D341Med (cell line): ENCODE measurements around the gene SLC47A2.

Experiments used
- DNase-seq: peaks from one replicate; pipeline ENCODE4 v3.0.0; 2012; ENCODE audit warnings: low spot score

Gene SLC47A2

DNA sequence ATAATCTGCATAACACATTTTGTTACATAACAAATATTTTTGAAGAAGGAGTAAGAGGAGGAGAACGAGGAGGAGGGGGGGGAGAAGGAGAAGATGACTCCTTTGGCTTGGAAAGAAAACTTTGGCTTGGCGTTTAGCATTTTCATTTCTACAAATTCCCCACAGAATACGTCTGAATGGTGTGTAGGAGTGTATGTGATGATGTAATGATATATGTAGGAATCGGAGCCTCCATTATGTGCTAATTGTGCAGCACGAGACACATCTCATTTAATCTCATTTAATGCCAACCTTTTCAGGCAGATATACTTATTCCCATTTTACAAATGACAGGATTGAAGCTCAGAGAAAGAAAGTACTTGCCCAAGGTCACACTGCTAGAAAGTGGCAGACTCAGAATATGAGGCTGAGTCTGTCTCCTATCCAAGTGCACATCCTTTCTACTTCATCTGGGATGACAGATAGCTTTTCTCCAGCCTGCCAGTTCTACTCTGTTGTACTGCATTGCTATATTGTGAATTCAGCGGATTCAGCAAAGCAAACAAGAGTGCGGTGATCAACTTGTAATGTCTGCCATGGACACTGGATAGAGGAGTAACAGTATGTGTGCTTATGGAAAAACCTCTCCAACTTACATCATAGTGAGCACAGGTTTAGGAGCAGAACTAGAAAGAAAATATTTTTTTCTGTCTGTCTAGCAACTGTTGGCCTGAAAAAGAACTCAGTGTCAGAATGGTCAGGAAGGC is 10.4 kb upstream of the SLC47A2 start:
- no peak for DNase-seq

DNA sequence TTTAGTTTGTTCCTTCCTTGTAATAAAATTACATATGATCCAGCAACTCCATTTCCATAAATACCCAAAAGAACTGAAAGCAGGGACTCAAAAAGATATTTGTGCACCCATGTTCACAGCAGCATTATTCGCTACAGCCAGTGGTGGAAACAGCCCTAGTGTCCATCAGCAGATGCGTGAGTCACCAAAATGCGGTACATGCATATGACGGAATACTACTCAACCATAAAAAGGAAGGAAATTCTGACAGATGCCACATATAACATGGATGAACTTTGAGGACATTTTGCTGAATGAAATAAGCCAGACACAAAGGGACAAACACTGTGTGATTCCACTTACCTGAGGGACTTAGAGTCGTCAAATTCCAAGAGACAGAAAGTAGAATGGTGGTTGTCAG is 9.1 kb upstream of the SLC47A2 start:
- no peak for DNase-seq

DNA sequence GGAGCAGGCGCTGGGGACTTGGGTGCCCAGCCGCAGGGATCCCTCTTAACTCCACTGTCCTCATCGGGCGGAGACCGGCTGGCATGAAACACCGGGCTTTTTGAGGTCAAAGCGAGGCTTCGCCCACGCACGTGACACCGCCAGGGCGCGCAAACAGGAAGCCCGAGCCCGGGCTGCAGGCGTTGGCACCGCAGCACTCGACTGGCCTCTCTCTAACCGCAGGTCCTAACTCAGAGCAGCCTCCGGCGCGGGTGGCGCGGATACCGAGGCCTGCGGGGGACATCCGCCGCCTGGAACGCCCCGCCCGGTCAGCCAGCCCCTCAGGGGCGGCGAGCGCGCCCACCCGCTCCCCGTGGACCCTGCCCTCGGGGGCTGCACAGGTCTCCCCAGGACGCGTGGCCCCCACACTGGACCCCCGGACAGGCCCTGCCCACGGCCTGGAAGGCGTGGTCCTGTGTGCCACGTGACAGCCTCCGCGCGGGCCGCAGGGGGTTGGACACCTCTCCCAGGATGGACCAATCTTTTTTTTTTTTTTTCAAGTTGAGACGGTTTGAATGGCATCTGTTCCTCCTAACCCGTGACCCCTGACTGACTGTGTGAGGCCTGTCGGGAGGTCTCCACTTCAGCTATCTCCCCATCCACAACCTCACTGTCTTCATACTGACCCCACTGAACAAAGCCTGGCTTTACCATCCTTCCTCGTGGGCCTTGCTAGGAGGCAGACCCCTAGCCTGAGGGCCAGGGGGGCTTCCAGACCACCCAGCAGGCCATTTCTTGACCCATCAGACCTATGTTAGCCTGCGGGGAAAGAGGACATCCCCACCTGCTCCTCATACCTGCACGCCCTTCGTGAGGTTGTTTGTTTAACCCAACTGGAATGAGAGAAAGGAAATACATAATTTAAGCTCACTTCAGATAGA is 8.4 kb upstream of the SLC47A2 start:
- no peak for DNase-seq

DNA sequence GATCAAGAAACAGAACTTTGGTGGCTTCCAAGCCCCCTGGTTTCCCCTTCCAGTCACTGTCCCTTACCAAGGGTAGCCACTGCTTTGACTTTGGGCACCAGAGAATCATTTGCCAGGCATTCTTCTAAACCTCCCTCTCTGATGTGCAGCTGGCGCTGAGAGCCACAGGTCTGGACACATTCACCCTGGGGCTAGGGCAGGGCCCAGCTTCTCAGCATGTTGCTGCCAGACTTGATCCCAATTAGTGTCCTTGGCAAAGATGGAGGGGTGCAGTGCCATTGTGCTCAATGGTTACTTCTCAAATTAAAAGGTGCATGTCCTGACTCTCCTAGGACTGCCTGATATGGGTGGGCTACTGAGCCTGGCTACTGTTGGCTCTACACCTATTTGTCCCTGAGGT is 7.6 kb upstream of the SLC47A2 start:
- DNase-seq = no peak

DNA sequence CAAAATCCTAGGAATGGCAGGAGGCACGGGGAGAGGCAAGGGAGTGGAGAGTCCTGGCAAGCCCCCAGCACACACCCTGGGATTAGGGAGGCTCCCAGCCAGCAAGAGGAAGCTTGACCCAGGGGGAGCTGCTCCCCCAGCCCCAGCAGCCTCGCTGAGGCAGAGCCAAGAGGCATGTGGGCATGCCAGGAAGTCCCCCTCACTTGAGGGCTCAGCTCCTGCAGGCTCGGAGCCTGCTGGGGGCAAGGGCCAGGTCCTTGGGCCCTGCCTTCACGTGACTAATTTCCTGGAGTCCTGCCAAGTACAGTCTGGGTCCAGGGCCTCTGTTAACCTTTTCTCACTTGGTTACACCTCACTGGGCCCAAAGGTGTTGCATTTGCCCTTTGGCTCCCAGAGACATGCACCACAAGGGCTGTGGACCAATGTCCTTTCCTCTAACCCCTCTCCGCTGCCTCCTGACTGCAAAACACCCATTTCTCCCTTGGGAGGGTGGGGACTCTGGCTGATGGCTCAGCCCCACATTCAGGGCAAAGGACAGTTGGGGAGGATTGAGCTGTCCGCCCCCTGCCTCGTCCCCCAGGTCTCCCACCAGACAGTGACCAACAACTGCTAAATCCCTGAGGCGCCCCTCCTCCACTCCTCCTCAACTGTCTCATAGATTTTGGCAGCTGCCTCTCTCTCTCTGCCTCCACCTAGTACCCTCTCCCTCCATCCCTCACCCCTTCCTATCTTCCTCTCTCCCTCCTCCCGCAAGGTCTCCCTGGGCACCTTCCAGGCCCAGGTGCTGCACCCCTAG is 4.4 kb upstream of the SLC47A2 start:
- peak; percentile 15 for DNase-seq

DNA sequence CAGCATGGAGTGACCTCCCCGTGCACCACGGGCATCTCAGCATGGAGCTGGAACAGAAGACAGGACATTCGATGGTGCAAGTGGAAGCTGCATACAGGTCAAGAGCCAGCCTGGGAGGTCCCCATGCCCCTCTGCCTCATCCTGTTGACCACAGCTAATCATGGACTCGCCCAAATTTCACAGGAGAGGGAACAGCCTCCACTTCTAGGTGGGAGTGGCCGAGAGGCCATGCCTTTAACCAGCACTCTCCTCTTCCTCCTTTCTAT is 3.8 kb upstream of the SLC47A2 start:
- no peak for DNase-seq

DNA sequence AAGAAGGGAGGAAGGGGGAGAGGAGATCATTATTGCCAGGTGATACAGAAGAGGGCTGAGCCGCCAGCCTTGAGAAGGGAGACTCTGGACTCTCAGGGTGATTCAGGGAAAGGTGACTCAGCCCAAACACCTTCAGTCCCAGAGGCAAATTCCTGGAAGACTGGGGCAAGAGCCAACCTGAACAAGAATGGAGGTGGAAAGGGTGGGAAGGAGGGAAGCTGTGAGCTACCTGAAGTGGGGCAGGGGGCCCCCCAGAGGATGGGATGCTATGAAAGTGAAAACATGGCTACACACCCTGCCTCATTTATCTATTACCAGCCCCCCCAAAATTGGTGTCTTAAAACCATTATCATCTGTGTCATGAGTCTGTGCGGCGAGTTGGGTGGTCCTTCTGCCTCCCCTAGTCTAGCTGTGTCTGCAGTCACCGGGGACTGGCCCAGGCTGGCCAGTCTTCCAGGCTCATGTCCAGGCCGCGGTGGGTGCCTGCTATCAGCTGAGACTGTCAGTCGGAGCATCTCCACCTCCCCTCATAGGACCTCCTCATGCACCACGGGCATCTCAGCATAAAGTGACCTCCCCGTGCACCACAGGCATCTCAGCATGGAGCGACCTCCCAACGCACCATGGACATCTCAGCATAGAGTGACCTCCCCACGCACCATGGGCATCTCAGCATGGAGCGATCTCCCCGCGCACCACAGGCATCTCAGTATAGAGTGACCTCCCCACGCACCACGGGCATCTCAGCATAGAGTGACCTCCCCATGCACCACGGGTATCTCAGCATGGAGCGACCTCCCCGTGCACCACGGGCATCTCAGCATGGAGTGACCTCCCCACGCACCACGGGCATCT is 3.2 kb upstream of the SLC47A2 start:
- no peak for DNase-seq

DNA sequence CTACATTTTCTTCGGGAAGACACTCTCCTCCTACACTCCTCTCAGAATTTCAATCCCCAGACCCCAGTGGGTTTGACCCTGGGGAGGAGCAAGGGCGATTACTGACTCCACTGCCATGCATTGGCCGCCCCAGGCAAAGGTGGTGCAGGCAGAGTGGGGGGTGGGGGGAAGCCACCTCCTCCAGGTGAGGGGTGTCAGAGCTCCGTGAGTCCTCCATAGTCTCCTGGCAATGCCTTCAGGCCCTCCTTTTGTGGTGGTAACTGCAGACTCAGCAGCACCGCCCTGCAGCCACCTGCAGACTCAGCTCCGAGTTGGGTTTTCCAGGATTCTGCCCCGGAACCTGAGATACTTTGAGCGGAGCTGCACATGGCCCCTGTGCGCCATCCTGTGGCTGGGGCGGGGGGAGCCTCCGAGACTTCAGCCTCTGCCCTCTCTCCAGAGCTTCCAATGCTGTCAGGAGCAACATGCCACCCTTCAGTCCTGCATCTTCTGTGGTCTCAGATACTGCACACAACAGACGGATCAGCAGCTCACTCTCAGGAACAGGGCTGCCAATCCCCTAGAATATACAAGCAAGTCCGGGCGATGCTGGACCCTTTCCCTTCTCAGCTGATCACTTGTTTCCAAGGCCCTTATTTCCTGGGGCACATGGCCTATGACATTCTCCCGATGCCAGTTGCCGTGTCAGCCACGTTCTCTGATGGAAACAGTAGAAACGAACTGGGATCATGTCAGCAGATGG is 2.4 kb upstream of the SLC47A2 start:
- peak; percentile 26 for DNase-seq

DNA sequence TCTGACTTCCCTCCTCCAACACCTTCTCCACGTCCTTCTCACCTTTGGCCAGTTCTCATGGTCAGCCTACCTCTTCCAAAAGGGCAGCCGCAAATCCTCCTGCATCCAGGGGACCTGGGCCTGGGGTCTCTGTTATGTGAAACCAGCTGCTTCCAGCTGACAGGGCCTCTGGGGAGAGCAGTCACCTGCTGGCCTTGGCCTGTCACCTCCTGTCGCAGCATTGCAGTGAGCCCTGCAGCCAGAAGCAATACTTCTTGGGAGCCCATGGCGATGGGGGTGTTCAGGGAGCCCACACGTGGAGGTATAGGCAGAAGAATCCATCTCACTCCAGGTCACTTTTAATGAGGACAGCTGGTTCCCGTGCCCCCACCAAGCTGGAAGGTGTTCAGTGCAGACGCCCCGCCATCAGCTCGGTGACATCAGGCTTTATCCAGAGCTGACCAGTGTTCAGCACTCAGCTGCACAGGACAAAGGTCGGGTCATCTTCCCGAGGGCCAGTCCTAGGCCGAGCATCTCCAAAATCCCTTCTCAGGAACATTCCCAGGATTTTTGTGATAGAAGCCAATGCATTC is 1.7 kb upstream of the SLC47A2 start:
- peak; percentile 3 for DNase-seq

DNA sequence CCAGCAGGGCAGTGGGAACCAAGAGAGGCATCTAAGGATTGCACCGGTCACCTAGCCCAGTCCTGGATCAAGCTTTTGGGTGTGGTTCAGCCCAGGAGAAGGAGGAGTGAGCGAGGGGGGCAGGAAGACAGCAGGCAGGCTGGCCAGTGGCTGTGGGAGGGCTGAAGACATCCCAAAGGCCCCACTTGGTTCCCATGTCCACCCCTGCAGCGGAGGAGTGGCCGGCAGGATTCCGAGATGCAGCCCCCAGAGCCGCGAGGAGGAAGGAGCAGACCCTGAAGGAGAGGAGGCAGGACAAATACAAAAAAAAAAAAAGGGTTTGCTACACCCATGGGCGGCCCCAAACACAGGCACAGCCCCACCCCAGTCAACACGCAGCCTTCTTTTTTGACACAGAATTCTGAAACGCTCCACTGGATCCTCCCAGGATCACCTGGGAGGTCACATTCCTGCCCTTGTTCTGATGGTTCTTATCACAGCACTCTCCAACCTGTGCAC is 1.1 kb upstream of the SLC47A2 start:
- peak; percentile 8 for DNase-seq

DNA sequence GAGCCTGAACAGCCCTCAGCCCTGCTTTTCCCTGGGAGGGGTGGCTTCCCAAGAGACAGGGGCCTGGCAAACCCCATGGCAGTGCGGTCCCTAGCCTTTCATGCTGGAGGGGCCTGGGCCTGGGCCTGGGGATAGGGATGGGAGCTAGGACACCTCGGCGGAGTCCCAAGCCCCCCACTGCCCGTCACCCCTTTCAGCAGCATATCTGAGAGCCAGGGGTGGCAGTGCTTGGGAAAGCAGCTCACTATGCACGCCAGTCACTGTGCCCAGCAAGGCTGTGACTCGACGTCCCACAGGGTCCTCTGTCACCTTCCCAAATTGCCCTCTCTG is 612 bp upstream of the SLC47A2 start:
- DNase-seq = peak; percentile 8

DNA sequence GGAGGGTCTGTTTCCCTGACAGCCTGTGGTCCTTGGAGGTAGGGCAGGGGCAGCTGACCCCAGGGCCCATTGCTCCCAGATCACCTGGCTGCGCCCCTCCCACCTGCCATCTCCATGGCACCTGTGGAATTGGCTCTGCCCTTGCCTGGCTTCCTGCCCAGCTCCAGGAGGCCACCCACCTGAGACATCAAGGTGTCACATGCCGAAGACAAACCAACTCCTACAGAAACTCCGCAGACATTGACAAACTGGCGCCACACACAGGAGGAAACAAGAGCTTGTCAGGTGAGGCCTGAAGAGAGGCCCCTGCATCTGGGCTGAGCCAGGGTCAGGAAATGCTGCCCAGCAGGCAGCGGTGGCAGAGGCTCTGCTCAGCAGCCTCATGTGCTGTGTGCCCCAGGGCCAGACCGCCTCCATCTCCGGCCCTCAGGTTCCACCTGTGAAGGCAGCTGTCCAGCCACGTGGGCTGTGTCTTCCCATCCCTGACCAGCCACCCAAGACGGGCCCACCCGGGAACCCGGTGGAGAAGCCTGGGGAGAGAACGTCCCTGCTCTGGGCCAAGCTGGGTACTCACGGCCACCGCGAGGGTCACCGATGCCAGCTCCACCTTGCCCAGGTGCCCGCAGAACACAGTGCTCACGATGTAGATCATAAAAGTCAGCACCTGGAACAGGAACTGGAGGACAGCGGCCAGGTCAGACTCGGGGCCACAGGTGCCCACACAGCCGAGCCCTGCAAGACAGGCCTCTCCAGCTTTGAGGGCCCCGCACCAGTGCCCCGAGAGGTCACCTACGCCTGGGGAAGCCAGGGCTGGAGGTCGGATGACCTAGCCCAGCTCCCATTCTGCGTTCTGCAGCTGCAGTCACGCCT is 1.6 kb downstream of the SLC47A2 start:
- peak; percentile 4 for DNase-seq

DNA sequence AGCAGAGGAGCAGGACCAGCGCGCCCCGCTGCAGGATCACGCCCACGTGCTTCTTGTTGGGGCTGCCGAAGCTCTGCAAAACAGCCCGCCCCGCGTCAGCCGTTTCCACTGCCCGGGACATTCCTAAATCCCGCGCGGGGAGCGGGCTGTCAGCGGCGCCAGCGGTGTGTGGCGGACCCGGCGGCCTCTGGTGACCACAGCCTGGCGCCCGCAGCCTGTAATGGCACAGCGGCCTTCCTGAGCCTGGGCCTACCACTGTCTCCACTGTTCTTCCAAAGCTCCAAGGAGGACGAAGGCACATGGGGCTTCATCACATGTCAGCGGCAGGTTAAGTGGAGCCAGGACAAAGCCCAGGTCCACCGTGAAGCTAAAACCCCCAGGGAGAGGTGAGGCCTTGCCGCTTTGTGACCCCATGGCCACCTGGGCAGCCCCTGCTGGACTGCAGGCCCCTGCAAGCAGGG is 2.5 kb downstream of the SLC47A2 start:
- peak; percentile 10 for DNase-seq

DNA sequence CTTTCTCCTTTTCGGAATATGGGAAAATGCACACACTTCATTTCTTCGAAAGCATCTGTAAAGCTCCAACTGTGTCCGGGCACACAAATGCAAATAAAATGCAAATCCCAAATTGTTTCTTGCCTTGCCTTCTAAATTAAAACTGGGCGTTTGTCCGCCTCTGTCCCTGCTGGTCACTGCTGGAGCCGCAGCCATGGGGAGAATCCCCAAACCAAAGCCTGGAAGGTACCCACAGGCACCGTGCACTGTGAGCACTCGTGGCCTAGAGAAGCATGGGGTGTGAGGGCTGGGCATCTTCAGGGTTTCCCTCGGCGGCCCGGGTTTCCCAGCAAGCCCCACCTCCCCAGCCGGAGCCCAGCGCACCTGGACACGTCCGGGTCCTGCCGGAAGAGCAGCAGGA is 2.9 kb downstream of the SLC47A2 start:
- DNase-seq = peak; percentile 4

DNA sequence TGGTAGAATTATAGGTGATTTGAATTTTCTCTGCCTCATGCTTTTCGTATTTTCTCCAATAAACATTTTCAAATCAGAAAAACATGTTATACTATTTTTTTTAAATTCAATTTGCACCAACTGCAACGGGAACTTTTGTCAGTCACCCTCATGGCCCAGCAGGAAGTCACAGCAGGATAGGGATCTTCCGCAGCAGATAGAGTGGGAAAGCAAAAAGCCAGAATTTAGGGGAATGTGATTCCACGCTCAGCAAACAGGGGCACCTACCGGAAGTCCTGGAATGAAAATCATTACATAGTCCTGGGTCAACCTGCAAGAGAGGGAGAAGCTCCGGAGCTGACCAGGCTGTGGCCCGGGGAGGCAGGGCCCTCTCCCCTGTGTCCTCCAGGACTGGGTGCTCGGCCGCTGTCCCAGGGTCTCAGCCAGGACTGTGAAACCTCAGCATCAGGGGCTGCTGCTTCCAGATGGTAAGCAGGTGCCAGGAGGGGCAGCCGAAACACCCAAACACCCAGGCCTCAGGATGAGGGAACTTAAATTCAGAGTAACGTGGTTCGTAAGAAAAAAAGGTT is 3.9 kb downstream of the SLC47A2 start:
- DNase-seq = peak; percentile 4

DNA sequence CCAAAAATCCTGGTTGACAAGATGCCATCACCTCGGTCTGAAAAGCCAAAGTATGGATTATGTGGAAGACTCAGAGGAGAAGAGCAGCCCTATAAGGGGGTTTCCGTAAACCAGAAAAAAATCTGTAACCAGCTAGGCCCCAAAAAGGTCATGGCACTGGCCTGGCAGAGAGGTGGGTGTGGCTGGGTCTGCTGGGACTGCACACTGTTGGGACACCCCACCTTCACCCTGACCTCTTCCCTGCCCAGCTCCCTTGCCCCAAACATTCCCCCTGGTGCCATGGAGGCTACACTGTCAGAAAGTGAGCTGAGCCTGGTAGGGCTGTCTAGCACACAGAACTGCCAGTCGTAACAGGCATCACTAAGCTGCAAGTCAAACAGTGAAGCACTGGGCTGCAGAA is 6.5 kb downstream of the SLC47A2 start:
- DNase-seq = peak; percentile 4

DNA sequence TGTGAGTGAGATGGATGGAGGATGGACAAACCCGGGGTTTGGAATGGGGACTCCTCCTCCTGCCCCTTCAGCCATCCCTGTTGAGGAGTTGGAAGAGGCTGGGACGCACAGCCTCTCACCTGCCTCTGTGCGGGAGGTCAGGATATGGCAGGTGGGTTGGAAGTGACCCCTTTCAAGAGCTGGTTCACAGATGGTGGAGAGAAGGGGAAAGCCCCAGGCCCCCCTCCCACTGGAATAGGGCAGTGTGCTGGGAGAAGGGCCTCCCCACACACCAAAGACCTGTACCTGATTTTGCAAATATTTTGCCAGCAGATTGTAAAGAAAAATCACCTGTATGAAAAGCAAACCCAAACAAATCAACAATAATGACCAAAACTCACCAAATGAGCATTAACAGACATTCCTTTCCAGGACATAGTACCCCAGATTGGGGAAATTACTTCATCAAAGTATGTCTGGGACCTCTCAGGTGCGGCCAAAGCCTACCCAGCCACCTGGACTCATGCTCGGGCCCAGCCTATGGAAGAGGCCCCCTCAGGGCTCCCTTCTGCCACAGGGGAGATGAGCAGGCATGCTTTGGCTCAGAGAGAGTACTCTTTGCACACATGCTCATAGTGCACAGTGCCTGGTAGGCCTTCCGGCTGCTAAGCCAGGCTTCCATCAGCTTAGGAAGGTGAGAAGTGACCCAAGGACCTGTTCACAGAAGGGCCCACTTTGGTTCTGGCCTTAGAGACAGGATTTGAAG is 7.8 kb downstream of the SLC47A2 start:
- peak; percentile 10 for DNase-seq

DNA sequence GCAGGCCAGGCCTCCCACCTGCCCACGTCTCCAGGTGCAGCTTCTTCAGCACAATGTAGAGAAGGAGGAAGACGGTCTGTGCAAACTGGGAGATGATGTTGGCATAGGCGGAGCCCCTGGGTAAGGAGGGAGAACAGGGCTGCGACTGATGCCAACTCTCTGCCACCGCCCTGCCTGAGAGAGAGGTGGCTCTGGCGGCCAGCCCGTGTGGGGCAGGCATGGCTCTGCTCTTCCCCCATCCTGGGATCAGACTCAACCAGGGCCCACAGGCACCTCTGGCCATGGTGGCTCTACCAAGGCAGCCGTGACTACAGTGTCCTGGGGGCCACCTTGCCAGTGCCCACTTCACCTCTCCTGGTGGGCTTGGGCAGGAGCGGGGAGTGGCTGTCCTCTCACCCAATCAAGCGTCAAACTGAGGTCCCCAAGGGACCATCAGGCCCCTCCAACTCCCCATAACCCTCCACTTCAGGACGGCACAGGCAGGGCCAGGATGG is 8.6 kb downstream of the SLC47A2 start:
- peak; percentile 8 for DNase-seq
